SU-DHL-6 (cell line): ENCODE data around the gene PDZRN3.

Experiments used
- EZH2phosphoT487 ChIP-seq: fragments of 200-600 bp; sonication (generic), shearing (Covaris generic); conservative IDR thresholded peaks from 2 replicates; pipeline ENCODE4 v1.6.1; 2018; ENCODE audit warnings: mild to moderate bottlenecking, antibody characterized with exemption, low read length, moderate library complexity, mixed read lengths
- TF ChIP-seq, protein P1 (sequence below): fragments of 200-600 bp; sonication (generic); IDR thresholded peaks from one replicate; pipeline ENCODE4 v1.5.1; 2017; ENCODE audit warnings: antibody characterized with exemption, mild to moderate bottlenecking, low read length, moderate library complexity; ENCODE audit not compliant: insufficient read depth, poor library complexity, severe bottlenecking

DNA sequence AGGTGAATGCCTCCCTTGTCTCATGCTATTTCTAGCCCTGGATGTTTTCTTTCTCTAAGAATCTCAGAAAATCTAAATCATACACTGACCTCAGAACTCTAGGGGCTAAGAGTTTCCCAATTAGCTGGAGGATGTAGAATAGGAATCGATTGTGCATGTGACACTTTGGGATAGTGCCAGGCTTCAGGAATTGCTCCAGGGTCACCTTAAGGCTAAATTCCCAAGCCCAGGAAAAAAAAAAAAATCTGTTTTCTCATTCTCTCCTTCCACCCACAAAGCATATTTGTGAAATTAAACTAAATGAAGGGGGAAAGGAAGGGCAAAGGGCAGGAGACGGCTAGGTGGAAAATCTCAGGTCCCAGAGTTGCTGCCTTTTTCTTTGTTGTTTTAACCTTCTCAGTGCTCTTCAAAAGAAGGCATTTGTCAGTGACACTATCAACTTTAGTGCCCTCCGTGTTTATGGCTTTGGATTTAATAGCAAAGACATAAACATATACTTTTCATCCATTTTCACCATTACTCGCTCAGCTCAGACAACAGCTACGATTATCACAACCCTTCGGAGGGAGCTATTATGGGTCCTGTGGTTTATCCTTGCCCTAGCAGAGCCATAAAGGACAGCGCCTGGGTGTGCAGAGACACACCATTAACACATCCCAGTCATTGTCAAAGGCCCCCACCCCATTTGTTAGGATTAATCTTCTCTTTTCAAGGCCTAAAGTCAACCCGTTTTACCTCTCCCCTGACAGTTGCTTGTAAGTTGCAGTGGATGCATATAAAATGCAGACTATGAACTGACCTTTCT is 271.7 kb downstream of the PDZRN3 start:
- TF ChIP-seq, protein P1, sequence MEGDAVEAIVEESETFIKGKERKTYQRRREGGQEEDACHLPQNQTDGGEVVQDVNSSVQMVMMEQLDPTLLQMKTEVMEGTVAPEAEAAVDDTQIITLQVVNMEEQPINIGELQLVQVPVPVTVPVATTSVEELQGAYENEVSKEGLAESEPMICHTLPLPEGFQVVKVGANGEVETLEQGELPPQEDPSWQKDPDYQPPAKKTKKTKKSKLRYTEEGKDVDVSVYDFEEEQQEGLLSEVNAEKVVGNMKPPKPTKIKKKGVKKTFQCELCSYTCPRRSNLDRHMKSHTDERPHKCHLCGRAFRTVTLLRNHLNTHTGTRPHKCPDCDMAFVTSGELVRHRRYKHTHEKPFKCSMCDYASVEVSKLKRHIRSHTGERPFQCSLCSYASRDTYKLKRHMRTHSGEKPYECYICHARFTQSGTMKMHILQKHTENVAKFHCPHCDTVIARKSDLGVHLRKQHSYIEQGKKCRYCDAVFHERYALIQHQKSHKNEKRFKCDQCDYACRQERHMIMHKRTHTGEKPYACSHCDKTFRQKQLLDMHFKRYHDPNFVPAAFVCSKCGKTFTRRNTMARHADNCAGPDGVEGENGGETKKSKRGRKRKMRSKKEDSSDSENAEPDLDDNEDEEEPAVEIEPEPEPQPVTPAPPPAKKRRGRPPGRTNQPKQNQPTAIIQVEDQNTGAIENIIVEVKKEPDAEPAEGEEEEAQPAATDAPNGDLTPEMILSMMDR, result no peak
- TF ChIP-seq EZH2phosphoT487, result no peak
